ENCODE measurements around the gene TGFBR1.
"Not testable (repeated sequence)": the region's sequence is repeated elsewhere in the genome, so short reads cannot be mapped to it uniquely, and the experiment has no call there.

The TGFBR1 gene

GRCh38 chr9:99075246-99075912 is 29.5 kb upstream of the TGFBR1 start:
- no peak for DNase-seq (ENCODE audit: low read depth in 1 of 2, low spot score in 1 of 2)

GRCh38 chr9:99076030-99076429 is 28.9 kb upstream of the TGFBR1 start:
- DNase-seq (ENCODE audit: low read depth in 1 of 2, low spot score in 1 of 2), result no peak

- DNase-seq (ENCODE audit: low read depth in 1 of 2, low spot score in 1 of 2), result no peak
Observed at GRCh38 chr9:99076483-99077171, 28.3 kb upstream of the TGFBR1 start.

DNA sequence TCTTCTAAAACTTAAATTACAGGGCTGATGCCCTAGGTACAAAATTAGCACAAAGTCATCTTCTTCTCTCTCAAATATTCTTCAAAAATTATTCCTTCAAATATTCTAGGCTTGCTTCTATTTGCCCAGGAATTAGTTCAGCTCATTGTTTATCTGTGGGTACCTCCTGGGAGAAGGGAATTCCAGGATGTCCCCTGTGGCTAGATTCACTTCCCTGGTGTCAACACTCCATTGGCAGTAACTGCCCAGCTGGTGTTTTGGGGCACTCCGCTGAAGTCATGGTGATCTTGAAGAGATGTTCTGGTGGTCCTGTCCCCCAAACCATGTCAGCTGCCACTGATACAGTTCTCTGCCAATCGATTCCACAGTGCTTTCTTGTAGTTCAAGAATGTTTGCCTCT is 26.2 kb upstream of the TGFBR1 start:
- no peak for DNase-seq (ENCODE audit: low read depth in 1 of 2, low spot score in 1 of 2)

GRCh38 chr9:99079542-99079941 is 25.4 kb upstream of the TGFBR1 start:
- DNase-seq (ENCODE audit: low read depth in 1 of 2, low spot score in 1 of 2), result no peak

DNA sequence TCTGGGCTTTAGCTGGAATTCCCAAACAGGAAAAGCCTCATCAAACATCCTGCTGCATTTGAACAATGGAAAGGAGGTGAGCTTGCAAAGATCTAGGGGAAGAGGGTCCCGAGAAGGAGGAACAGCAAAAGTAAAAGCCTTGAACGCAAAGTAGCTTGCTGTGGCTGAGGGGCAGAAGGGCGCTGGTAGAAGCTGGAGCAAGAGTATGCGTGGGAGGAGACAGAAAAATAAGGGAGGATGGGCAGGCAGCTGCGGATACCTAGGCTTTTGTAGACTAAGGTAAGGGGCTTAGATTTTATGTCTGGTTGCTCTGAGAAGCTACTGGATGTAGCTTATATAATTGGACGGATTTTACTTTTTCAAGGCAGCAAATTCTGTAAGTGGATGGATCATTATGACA is 21.9 kb upstream of the TGFBR1 start:
- DNase-seq (ENCODE audit: low read depth in 1 of 2, low spot score in 1 of 2), result no peak

GRCh38 chr9:99085949-99086948 is 18.7 kb upstream of the TGFBR1 start:
- no peak for DNase-seq (ENCODE audit: low read depth in 1 of 2, low spot score in 1 of 2)

DNA sequence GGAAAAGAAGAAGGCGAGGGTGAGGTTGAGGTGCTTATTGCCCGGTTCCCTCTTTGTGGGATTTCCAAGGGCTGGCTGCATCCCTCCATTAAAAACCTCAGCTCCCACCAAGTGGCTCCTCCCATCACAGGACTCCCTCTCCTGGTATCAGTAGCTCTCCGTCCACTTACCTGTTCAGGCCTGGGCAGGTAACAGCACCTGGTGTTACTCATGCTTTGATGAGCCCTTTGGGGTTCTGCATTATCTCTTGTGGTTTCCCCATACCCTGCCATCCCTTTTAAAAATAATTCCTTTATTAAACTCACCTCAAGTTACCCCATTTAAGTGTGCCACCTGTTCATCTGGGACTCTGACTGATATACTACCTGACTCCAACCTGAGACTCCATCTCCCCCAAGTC is 17.5 kb upstream of the TGFBR1 start:
- DNase-seq (ENCODE audit: low read depth in 1 of 2, low spot score in 1 of 2), result no peak

- no peak for DNase-seq (ENCODE audit: low read depth in 1 of 2, low spot score in 1 of 2)
Observed at GRCh38 chr9:99090336-99091130, 14.4 kb upstream of the TGFBR1 start.

DNA sequence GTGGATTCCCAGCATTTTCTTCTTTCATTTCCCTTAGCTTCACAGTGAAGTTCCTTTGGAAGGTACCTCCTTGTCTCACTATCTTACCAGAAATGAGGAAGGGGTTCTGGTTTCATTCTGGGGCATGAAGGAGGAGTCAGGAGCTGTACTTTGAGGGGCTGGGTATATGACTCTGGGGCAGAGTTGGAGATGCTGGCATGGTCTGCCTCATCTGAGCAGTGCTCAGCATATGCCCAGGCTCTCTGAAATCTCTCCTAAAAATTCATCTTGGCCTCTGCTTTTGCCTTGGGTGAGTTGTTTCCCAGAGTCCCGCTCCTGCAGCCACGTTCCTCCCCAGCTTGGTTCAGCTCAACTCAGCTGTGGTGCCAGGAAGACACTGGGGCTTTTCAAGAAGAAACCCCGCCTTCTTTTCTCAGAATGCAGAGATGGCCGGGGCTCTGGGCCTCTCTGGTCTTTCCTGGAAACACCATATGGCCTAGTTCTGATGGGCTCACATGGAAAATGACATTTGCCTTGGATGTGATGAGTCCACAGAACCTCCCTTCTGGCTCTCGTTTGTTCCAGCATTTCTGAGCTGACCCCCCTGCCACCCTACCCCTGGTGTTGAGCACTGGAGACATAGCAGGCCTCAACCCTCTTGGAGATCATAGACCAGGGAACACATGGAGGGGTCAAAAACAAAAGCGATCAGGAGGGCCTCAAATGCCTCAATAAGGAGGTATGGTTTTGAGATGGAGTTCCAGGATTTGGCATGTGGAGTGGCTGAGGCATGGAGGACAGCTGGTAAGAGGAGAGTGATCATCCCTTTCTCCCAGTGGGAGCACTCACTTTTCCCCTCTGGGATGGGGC is 12.0 kb upstream of the TGFBR1 start:
- DNase-seq (ENCODE audit: low read depth in 1 of 2, low spot score in 1 of 2), result no peak

- no peak for DNase-seq (ENCODE audit: low read depth in 1 of 2, low spot score in 1 of 2)
Observed at GRCh38 chr9:99093492-99093791, 11.5 kb upstream of the TGFBR1 start.

- no peak for DNase-seq (ENCODE audit: low read depth in 1 of 2, low spot score in 1 of 2)
Observed at GRCh38 chr9:99095565-99095964, 9.3 kb upstream of the TGFBR1 start.

DNA sequence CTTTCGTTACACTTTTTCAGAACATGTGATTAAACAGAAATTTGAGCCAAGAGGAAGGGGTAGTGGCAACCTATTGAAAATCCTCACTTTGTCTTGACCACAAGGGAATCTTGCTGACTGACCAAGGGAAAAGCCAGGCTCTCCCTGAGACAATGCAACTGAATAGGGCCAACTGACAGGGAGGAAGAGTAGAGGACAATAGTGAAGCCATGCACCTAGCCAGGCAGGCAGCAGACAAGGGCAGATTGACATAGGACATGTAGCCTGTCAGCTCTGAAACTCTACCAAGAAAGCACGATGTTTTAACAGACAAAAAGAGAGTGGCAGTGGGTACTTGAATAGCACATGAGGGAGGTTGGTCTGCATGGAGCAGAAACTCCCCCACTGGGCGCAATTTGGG is 8.5 kb upstream of the TGFBR1 start:
- DNase-seq (ENCODE audit: low read depth in 1 of 2, low spot score in 1 of 2), result no peak

DNA sequence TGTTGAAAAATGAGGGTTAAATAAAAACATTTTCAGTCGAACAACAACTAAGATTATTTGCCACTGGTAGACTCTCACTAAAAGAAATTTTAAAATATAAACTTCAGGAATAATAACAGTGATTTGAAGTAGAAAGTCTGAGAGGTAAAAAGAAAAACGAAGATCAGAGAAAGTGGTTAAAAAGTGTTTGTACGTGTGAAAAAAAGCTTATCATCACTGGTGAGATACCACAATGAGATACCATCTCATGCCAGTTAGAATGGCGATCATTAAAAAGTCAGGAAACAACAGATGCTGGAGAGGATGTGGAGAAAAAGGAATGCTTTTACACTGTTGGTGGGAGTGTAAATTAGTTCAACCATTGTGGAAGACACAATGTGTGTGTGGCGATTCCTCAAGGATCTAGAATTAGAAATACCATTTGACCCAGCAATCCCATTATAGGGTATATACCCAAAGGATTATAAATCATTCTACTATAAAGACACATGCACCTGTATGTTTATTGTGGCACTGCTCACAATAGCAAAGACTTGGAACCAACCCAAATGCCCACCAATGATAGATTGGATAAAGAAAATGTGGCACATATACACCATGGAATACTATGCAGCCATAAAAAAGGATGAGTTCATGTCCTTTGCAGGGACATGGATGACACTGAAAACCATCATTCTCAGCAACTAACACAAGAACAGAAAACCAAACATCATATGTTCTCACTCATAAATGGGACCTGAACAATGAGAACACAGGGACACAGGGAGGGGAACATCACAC is 4.9 kb upstream of the TGFBR1 start:
- not testable (repeated sequence) for DNase-seq (ENCODE audit: low read depth in 1 of 2, low spot score in 1 of 2)

DNA sequence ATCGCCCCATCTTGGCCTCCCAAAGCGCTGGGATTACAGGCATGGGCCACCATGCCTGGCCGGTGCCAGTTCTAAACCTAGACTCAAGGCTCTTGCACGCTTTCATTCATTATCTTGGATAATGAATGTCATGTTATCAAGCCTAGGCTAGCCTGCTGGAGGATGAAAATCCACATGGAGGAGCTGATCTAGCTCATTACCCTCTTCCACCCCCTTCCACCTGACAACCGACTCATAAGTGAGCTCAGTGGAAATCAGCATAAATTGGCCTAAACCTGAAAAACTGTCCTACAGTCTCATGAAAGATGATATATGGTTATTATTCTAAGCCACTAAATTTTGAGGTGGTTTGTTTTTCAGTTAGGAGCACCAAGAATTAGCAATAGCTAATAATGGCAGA is 3.6 kb upstream of the TGFBR1 start:
- no peak for DNase-seq (ENCODE audit: low read depth in 1 of 2, low spot score in 1 of 2)

DNA sequence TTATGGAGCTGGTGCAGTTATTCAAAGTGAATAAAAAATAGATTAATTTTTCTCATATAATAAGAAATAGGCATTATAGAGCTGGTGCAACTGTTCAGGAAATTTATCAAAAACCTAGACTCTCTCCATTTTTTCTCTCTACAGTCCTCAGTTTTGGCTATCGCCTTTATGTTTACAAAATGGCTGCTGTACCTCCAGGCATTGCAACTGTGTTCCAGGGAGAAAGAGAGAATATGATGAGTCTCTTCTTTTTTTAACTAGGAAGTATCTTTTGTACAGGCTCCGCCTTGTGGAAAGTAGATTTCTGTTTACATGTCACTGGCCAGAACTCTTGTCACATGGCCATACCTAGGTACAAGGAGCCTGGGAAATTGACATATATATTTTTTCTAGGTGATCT is 3.1 kb upstream of the TGFBR1 start:
- no peak for DNase-seq (ENCODE audit: low read depth in 1 of 2, low spot score in 1 of 2)

- DNase-seq (ENCODE audit: low read depth in 1 of 2, low spot score in 1 of 2), result no peak
Observed at GRCh38 chr9:99103054-99103895, 1.6 kb upstream of the TGFBR1 start.

DNA sequence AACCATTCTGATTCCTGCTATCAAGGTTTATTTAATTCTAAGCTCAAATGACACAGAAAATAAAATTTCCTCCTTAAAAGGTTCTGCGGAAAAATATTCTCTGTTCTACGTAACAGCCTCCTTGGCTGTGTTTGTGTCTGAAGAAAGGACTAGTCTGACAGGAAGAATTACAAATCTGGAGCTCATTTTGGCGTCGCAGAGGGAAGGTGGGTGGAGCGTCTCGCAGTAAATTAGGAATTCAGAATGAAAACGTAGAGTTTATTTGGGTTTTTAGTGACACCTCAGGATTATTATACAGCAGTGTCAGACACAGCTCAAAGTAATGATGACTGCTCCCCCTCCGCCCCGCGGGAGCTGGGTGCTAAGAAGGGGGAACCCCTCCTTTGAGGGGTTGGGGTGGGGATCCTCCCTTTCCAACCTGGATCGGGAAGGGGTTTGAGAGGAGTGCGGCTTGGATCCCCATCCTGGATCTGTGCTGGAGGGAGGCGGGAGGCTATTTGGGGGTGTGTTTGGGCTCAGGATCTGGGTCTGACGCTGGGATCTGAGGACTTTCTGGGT is 933 bp upstream of the TGFBR1 start:
- DNase-seq (ENCODE audit: low read depth in 1 of 2, low spot score in 1 of 2), result no peak

All from activated T-helper 1 cell treated with anti-CD3 and anti-CD28 coated beads, Interleukin-2, amount 50 U/mL, for 16 hours (primary cell).